ENCODE results near the gene LAMTOR1.
A peak's percentile ranks its signal among the peaks of the same experiment; 100 is the strongest.

LAMTOR1 gene

DNA sequence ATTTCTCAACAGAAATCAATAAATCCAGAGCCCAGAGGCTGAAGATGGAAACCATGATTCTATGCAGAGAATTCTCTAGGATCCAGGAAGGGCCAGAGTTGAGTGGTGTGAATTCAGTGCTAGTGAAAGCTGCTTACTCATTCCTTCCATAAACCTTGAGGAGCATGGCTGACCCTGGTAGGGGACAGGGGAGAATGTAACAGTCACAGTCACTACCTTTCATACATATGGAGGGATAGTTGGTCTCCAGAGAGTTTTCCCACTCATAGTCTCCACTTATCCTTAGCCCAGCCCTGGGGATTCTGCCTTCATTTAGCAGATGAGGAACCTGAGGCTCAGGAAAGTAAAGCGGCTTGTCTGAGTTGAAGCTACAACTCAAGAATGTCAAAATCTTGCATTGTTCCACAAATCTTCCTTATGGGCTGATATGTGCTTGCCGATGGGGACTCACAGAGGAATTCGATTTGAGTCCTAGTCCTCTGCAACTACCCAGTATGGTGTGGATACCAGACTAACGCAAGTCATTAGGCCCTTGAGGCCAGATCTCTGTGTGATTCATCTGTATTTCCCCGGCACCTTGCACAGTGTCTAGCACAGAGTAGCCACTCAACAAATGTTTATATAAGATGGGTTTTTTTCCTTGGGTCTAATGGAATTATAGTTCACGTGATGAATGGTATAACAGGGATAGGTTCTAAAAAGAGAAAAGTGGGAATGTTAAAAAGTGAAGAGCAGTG lies 13.1 kb upstream of the LAMTOR1 start:
- no peak overlapping the region for H3K27ac ChIP-seq
- TF ChIP-seq ZFX (IDR thresholded peaks at IDR 0.05), result no peak
- TF ChIP-seq, protein P1, sequence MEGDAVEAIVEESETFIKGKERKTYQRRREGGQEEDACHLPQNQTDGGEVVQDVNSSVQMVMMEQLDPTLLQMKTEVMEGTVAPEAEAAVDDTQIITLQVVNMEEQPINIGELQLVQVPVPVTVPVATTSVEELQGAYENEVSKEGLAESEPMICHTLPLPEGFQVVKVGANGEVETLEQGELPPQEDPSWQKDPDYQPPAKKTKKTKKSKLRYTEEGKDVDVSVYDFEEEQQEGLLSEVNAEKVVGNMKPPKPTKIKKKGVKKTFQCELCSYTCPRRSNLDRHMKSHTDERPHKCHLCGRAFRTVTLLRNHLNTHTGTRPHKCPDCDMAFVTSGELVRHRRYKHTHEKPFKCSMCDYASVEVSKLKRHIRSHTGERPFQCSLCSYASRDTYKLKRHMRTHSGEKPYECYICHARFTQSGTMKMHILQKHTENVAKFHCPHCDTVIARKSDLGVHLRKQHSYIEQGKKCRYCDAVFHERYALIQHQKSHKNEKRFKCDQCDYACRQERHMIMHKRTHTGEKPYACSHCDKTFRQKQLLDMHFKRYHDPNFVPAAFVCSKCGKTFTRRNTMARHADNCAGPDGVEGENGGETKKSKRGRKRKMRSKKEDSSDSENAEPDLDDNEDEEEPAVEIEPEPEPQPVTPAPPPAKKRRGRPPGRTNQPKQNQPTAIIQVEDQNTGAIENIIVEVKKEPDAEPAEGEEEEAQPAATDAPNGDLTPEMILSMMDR (conservative IDR thresholded peaks at IDR 0.05), result no peak

DNA sequence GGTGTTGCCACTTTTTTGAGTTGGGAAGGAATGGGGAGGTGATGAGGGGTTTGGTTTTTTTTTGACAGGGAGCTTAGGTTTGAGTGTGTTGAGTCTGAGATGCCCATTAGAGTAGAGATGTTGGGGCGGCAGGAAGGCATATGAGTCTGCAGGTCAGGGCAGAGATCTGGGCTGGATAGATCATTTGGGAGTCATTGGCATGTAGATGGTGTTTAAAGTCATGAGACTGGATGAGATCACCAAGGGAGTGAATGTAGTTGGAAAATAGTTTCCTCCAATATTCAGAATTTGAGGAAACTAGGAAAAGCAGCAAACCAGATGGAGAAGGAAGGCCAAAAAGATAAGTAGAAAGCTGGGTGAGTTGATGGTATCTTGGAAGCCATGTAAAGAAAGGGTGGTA lies 11.5 kb upstream of the LAMTOR1 start:
- H3K27ac ChIP-seq, result no peak overlapping the region
- TF ChIP-seq, protein P1 (conservative IDR thresholded peaks at IDR 0.05), result no peak
- TF ChIP-seq ZFX (IDR thresholded peaks at IDR 0.05), result no peak

DNA sequence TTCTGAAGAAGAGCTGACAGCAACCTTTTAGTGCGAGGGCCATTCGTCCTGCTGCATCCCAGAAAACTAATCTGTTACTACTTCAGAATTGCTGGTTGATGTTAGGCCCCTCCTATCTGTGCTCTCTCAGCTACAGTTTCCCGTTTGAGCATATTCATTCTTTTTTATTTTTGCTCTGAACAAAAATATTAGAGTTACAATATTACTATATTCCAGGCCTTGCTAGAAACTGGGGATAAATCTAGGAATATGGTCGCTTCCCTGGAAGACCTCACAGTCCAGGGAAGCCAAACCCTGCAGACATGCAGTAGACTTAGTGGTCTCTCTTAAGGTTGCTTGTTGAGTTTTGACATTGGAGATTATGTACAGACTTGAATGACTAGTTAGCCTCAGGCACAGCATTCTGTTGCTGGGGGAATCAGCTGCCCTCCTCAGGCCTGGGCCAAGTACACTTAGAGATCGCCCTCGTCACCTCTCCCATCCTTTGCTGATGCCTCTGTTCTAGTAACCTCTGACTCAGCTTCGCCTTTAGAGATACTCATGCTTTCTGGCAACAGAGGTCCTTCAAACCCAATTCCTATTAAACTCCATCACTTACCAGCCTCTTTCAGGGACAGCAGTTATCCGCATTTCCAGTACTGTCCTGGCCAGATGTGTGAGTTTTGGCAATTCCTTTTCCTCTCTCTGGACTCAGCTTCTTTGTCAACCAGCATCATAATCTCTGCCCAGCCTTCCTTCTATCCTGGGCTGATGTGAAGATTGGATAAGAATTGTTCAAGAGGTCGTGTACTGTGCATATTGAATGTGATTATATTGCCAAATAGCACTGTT lies 10.1 kb upstream of the LAMTOR1 start:
- H3K27ac ChIP-seq, result peak overlapping the region; percentile 82
- TF ChIP-seq, protein P1 (conservative IDR thresholded peaks at IDR 0.05), result no peak
- TF ChIP-seq ZFX (IDR thresholded peaks at IDR 0.05), result no peak

DNA sequence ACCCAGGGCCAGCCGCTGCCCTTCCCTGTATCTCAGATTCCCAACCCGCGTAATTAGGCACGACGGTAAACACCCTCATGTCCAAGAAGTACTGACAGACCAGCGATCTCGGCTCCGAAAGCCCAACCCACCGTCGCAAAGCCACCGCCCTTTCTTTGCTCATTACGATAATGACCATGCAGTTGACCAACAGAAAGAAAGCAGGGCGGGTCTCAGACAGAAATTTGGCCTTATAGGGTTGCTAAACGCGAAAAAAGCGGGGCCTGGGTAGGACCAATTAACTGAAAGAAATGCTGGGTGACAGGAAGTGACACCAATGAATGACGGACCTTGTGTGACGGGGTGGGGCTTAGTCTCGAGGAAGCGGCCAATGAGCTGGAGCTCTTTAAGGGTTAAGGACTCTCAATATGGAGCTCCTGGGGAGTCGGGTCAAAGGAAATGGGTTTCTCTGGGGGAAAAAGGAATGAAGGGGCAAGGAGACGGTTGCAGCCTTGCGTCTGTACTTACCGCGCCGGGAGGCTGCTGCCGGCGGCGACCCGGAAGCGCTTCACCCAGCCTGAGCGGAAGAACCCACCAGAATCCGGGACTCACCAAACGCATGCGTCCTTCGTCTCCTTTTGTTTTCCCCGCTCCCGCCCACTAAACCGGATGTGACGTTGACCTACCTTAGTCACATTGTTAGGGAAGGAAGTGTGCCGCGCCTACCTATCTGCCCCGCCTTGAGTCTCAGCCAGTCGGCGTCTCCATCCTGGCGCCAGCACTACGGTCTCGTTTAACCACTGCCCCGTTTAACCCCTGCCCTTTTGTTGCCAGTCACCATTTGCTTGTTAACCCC lies 9.3 kb upstream of the LAMTOR1 start, which contains the start of gene ANAPC15:
Gene ANAPC15 (minus strand): TSS at position 553 of the 835 bp plus-strand sequence. CDS start 1,419 bp downstream, outside the sequence.
- H3K27ac ChIP-seq, result peak within 1 kb of the TSS; percentile 82
- TF ChIP-seq, protein P1 (conservative IDR thresholded peaks at IDR 0.05), result no peak
- TF ChIP-seq ZFX (IDR thresholded peaks at IDR 0.05), result no peak

- TF ChIP-seq ZFX (IDR thresholded peaks at IDR 0.05), result peak; percentile 30; the same call in 1 of the 2 replicates
- TF ChIP-seq, protein P1 (conservative IDR thresholded peaks at IDR 0.05), result no peak
Observed at GRCh38 chr11:72111300-72112142, 8.4 kb upstream of the LAMTOR1 start.

DNA sequence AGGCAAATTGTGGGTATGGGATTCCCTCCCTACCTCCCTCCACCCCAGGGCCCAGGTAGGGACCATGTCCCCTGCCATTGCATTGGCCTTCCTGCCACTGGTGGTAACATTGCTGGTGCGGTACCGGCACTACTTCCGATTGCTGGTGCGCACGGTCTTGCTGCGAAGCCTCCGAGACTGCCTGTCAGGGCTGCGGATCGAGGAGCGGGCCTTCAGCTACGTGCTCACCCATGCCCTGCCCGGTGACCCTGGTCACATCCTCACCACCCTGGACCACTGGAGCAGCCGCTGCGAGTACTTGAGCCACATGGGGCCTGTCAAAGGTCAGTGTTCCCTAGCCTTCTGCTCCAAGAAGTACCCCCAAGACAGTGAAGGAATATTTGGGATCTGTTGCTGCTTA lies 2.8 kb upstream of the LAMTOR1 start, which contains the start of gene TOMT:
Gene TOMT (plus strand): TSS at position 37 of the 400 bp plus-strand sequence. CDS start 28 bp downstream, at position 65.
- no peak for TF ChIP-seq ZFX (IDR thresholded peaks at IDR 0.05)
- TF ChIP-seq, protein P1 (conservative IDR thresholded peaks at IDR 0.05), result no peak
- no peak within 1 kb of the TSS for H3K27ac ChIP-seq

More at GRCh38 chr11:72111300-72112142, 8.4 kb upstream of the LAMTOR1 start:
- H3K27ac ChIP-seq, result peak overlapping the region; percentile 82
